AG09319 (cell line): ENCODE measurements around the gene SPSB1.

Experiments used
- DNase-seq: peaks from one replicate; pipeline ENCODE4 v3.0.0-alpha.2; 2010; ENCODE audit warnings: low read depth; ENCODE audit errors: extremely low read depth
- CTCF ChIP-seq: IDR thresholded peaks from 2 replicates; pipeline ENCODE4 v1.5.1; 2011; ENCODE audit warnings: low read depth, mild to moderate bottlenecking, inconsistent platforms, low read length, moderate library complexity

Gene SPSB1

DNA sequence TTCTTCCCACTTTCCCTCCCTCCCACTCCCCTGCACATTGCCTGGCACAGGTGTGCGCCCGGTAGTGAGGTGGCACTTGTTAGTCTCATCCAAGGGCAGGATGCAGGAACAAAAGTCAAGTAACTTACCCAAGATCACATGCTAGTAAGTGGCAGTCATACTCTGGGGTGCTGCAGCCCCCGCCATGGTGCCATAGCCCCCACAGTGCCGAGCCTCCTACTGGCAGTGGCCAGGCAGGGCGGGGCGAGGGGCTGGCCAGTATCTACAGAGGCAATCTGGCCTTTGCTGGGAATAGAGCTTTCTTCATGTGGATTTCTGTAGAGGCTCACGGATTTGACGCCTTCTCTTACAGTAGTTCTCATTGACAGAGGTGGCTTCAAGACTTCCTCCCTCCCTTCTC is 31.2 kb upstream of the SPSB1 start:
- DNase-seq = no peak
- TF ChIP-seq CTCF = no peak

GRCh38 chr1:9262096-9262986 is 30.4 kb upstream of the SPSB1 start:
- no peak for DNase-seq
- TF ChIP-seq CTCF = no peak

DNA sequence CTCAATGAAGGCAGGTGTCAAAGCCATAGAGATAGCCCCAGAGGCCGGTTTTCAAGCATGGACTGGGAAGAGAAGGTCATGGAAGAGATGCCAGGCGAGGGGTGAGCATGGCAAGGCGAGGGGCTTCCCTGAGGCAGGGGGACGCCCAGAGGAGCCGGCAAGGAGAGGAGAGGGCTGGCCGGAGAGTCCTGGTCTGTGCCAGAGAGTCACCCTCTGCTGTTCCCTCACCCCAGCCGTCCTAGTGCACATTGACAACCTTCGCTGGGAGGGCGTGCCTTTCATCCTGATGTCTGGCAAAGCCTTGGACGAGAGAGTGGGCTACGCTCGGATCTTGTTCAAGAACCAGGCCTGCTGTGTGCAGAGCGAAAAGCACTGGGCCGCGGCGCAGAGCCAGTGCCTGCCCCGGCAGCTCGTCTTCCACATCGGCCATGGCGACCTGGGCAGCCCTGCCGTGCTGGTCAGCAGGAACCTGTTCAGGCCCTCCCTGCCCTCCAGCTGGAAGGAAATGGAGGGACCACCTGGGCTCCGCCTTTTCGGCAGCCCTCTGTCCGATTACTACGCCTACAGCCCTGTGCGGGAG is 29.3 kb upstream of the SPSB1 start:
- DNase-seq = no peak
- TF ChIP-seq CTCF = no peak

DNA sequence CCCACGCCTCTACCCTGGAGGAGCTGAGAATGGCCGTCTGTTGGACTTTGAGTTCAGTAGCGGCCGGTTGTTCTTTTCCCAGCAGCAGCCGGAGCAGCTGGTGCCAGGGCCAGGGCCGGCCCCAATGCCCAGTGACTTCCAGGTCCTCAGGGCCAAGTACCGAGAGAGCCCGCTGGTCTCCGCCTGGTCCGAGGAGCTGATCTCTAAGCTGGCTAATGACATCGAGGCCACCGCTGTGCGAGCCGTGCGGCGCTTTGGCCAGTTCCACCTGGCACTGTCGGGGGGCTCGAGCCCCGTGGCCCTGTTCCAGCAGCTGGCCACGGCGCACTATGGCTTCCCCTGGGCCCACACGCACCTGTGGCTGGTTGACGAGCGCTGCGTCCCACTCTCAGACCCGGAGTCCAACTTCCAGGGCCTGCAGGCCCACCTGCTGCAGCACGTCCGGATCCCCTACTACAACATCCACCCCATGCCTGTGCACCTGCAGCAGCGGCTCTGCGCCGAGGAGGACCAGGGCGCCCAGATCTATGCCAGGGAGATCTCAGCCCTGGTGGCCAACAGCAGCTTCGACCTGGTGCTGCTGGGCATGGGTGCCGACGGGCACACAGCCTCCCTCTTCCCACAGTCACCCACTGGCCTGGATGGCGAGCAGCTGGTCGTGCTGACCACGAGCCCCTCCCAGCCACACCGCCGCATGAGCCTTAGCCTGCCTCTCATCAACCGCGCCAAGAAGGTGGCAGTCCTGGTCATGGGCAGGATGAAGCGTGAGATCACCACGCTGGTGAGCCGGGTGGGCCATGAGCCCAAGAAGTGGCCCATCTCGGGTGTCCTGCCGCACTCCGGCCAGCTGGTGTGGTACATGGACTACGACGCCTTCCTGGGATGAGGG is 28.5 kb upstream of the SPSB1 start:
- DNase-seq = no peak
- TF ChIP-seq CTCF = no peak

DNA sequence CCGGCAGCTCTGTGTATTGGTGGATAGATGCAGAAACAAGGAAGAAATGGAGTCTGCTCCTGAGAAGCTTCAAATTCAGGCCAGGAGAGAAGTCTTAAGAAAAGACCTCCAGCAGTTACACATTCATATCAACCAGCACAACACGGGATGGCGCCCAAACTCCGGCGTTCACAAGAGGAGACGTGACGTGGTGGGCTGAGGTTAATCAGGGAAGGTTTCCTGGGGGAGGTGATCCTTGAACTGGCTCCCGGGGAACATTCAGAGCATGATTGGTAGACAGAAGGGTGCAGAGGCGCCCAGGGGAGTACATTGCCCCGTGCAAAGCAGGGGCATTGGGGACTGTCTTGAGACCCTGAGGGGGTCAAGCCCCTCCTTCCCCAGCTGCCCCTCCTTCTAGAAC is 27.7 kb upstream of the SPSB1 start:
- no peak for DNase-seq
- TF ChIP-seq CTCF = no peak

- no peak for TF ChIP-seq CTCF
Measured at GRCh38 chr1:9265968-9266367, 26.7 kb upstream of the SPSB1 start.

DNA sequence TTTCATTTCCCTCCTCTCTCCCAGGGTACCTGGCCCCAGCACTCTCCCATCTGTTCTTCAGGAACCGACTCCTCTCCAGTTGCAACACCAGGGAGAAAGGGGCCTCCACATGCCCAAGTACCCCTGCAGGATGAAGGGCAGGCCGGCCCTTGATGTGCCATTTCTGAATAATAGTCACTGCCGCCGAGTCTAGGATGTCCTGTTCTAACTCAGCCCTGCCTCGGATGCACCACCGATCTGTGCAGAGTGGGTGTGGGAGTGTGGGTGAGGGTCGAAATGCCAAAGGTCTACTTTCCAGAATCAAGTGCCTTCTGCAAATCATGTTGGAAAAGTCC is 25.4 kb upstream of the SPSB1 start:
- DNase-seq = no peak
- TF ChIP-seq CTCF = no peak

More at GRCh38 chr1:9265968-9266367, 26.7 kb upstream of the SPSB1 start:
- DNase-seq = no peak
